ENCODE measurements around the gene GNRHR. TPM values are rescaled to one million over a fixed set of nuclear protein-coding genes. Genes with fewer than 3 reads are reported as not detected.

The GNRHR gene
- total RNA-seq, 1 donor from 2014 or later: not detected

- H3K4me3 Mint-ChIP-seq: no peak overlapping the region
- no peaks in the 10 kb centered on the region for H3K36me3 Mint-ChIP-seq (ENCODE audit: low read depth)
- H3K27ac Mint-ChIP-seq: no peak overlapping the region
- H3K9me3 Mint-ChIP-seq: no peaks in the 10 kb centered on the region
- intact Hi-C loops (cut with micrococcal nuclease): loop anchor here (5.0 kb wide), 1 partner anchor 163 kb away; no protein-coding TSS in a partner anchor
- TF ChIP-seq CTCF (IDR thresholded peaks at IDR 0.05): no peak
- H3K4me1 Mint-ChIP-seq: peaks cover 5% of the 10 kb centered on the region
- CTCF ChIA-PET: interaction anchor here (0.6 kb wide), 1 partner anchor 47 kb away, joined by 3 read pairs; no protein-coding TSS in a partner anchor
- H3K27me3 Mint-ChIP-seq: no peaks in the 10 kb centered on the region
- POLR2A ChIA-PET: no interaction called here
- DNase-seq (no peak), ATAC-seq (ENCODE audit: low read depth) (no peak)
These were observed 4.9 kb downstream of the GNRHR start for GRCh38 chr4:67749286-67749685.

GRCh38 chr4:67746797-67747495 is 7.2 kb downstream of the GNRHR start:
- ChIA-PET CTCF (interaction anchor here (0.9 to 2.5 kb wide), 10 partner anchors 9 to 200 kb away, joined by 3 to 10 read pairs (median 6); partner anchors contain the start of gene UBA6), POLR2A (interaction anchor here (1.3 kb wide), 1 partner anchor 46 kb away, joined by 7 read pairs; the partner anchor contains the start of gene UBA6)
- DNase-seq (no peak), ATAC-seq (ENCODE audit: low read depth) (no peak)
- peaks cover 2% of the 10 kb centered on the region for H3K36me3 Mint-ChIP-seq (ENCODE audit: low read depth)
- TF ChIP-seq CTCF (IDR thresholded peaks at IDR 0.05): no peak
- no peaks in the 10 kb centered on the region for H3K9me3 Mint-ChIP-seq
- H3K27ac Mint-ChIP-seq: no peak overlapping the region
- no peaks in the 10 kb centered on the region for H3K27me3 Mint-ChIP-seq
- H3K4me3 Mint-ChIP-seq: no peak overlapping the region
- intact Hi-C loops (cut with micrococcal nuclease): loop anchor here (1.0 to 5.0 kb wide), 4 partner anchors 46 to 428 kb away; partner anchors contain the start of gene UBA6
- H3K4me1 Mint-ChIP-seq: peaks cover 5% of the 10 kb centered on the region

- DNase-seq: no peak
- POLR2A ChIA-PET: no interaction called here
- ATAC-seq (ENCODE audit: low read depth): no peak
- Mint-ChIP-seq H3K27me3 (no peaks in the 10 kb centered on the region), H3K4me3 (no peak overlapping the region), H3K9me3 (no peaks in the 10 kb centered on the region), H3K27ac (no peak overlapping the region), H3K36me3 (ENCODE audit: low read depth) (peaks cover 2% of the 10 kb centered on the region), H3K4me1 (peaks cover 5% of the 10 kb centered on the region)
- intact Hi-C loops (cut with micrococcal nuclease): loop anchor here (5.0 kb wide), 1 partner anchor 168 kb away; no protein-coding TSS in a partner anchor
- no peak for TF ChIP-seq CTCF (IDR thresholded peaks at IDR 0.05)
- CTCF ChIA-PET: interaction anchor here (1.3 to 2.5 kb wide), 2 partner anchors 13 to 195 kb away, joined by 3 to 10 read pairs; no protein-coding TSS in a partner anchor
These were observed 9.5 kb downstream of the GNRHR start for GRCh38 chr4:67744561-67745283.

- Mint-ChIP-seq H3K36me3 (ENCODE audit: low read depth) (peaks cover 2% of the 10 kb centered on the region), H3K9me3 (no peaks in the 10 kb centered on the region), H3K4me1 (peaks cover 5% of the 10 kb centered on the region), H3K27me3 (no peaks in the 10 kb centered on the region), H3K4me3 (no peak overlapping the region), H3K27ac (no peak overlapping the region)
- POLR2A ChIA-PET: no interaction called here
- no peak for DNase-seq
- no peak for TF ChIP-seq CTCF (IDR thresholded peaks at IDR 0.05)
- CTCF ChIA-PET: no interaction called here
- no peak for ATAC-seq (ENCODE audit: low read depth)
- intact Hi-C loops (cut with micrococcal nuclease): no loop called here
These were observed 11.0 kb downstream of the GNRHR start for GRCh38 chr4:67743194-67743593.

GRCh38 chr4:67736262-67736661 is 17.9 kb downstream of the GNRHR start:
- TF ChIP-seq CTCF (IDR thresholded peaks at IDR 0.05): no peak
- intact Hi-C loops (cut with micrococcal nuclease): no loop called here
- Mint-ChIP-seq H3K27ac (no peak overlapping the region), H3K36me3 (ENCODE audit: low read depth) (peaks cover 3% of the 10 kb centered on the region), H3K4me3 (no peak overlapping the region), H3K27me3 (no peaks in the 10 kb centered on the region), H3K9me3 (no peaks in the 10 kb centered on the region), H3K4me1 (no peaks in the 10 kb centered on the region)
- DNase-seq: no peak
- CTCF ChIA-PET: no interaction called here
- ATAC-seq (ENCODE audit: low read depth): no peak
- POLR2A ChIA-PET: no interaction called here

All from activated B cell treated with CpG ODN at 0.5 μM for 24 hours (primary cell).